GM21423 (cell line): ENCODE data around the gene CD9.
"Not testable (repeated sequence)": the region's sequence is repeated elsewhere in the genome, so short reads cannot be mapped to it uniquely, and the experiment has no call there.

ENCODE experiments used
- ATAC-seq: cut with Tn5 transposase; IDR thresholded peaks from one replicate; pipeline ENCODE4 v1.9.1; 2021; ENCODE audit warnings: mild to moderate bottlenecking, moderate library complexity; ENCODE audit not compliant: unreplicated experiment

Gene CD9

DNA sequence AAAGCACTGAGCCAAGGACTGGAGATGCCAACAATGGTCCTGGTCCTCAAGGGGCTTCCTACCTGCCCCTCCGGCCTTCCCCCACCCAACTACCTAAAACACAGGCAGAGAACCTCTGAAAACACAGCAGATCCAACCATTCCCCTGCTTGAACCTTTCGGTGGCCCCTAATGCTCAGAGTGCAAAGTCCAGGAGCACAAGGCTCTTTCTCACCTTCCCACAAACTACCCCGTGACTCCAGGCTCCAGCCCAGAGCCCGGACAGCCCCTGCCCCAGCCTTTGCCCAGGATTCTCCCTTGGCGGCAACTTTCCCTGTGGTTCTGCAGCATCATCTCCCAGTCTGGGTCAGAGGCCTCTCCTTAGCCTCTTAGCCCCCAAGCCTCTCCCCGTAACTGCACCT, 1.6 kb upstream of the CD9 start:
- ATAC-seq, result no peak

DNA sequence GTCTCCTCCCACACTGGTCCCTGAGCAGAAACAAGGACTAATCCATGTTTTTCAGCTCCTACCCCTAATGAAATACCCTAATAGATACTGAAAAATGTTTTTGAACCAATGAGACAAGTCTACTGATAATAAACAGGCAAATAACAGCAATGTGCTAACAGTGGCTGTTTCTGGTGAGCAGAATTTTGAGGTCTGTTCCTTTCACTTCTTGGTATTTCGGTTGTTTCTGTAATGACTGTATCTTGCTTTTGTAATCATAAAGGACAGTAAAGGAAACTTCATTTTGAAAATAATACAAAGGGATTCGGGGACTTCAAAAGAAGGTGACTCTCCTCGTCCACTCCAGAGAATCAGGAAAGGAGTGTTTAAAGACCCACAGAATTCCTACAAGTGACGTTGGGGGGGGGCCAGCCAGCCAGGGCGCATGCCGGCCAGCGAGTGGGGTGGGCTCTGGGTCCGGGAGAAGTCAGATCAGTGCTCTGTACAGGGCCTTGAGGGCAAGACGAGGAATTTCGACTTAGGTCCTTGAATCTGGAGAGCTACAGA, 1.1 kb upstream of the CD9 start:
- ATAC-seq, result no peak

DNA sequence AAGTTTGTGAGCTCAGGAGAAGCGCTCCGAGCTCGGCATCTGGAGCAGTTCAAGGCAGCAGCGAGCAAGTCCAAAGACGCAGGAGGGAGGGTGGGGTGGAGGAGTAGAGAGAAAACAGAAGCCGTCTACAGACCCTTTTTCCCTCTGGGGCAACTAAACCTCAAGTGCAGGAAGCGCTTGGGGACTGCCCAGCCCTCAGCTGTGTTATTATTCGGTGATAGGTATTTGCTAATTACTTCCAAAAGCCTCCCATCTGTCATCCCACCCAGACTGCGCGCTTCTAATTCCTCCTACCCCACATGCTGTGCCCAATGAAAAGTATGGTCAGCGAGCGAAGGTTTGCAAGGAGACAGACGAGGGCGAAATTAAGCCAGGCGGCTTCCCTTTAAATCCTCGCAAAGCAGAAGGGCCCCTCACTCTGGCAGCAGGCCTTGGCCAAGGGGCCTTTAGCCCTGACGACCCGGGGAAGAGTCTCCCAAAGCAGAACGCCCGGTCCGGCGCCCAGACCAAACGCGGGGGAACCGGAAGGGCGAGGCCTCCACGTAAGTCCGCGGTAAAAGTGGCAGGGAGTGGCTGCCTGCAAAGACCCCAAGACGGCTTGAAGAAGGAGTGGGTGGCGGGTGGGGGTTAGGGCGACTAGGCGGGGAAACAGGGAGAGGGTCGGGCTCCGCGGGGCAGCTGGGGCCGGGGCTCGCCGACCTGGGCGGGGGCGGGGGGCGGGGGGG, 507 bp upstream of the CD9 start:
- no peak for ATAC-seq

DNA sequence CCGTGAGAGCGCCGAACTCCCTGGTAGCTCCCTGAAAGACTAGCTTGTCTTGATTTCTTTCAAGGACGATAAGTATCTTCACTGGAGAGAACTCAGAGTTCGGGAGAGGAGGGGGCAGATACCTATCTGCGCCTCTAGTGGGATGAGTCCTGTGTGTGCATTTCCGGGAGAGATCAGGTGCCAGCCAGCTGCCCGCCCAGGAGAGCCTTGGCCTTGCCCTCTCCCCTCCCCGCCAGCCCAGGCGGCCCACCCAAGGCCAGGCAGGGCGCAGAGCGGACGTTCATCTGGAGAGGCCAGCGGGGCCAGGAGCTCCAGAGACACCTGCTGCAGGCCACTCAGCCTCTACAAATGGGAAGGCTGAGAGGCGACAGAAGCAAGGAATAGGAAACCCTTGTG, 1.0 kb downstream of the CD9 start:
- no peak for ATAC-seq

DNA sequence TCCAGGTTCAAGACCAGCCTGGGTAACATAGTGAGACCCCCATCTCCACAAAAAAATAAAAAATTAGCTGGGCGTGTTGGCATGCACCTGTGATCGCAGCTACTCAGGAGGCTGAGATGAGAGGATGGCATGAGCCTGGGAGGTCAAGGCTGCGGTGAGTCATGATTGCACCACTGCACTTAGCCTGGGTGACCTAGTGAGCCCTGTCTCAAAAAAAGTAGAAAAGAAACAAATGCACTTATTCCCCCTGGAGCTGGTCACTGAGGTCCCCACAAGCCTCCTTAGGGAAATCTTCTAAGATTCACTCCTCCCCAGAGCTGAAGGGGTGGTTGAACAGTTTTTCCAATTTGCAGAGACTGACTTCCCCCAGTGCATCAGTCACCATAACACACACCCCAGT, 1.6 kb downstream of the CD9 start:
- no peak for ATAC-seq

DNA sequence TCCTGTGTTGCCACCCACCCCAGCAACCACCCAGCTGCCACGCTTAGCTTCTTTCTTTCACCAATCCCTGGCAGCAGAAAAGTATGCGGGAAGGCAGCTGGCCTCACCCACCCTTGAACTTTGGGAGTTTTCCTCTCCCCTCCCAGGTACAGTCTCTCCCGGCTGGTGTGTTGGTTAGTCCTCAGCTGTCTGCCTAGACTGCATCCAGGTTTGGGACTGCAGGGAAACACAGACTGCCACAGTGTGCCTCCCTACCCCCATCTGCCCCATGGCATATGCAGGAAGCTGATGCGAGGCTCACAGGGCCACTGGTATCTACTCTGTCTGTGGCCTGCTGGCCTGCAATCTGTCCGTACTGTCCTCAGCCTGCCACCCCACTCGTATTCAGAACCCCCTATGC, 2.1 kb downstream of the CD9 start:
- no peak for ATAC-seq

DNA sequence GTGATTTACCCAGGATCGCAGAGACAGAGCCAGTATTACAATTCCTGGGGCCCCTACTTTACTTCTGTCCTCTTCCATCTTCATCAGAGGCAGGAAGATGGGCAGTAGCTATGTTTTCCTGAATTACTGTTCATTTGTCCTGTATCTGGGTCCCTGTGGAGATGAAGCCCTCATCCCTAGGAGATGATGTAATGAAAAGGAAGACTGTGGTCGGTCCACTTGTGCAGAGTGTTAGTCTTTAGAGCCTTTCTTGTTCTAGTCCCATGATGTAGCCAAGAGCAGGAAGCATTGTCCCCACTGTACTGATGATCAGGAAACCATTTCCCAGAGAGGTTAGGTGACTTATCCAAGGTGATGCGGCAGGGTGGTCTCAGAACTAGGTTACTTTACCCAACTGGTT, 2.6 kb downstream of the CD9 start:
- no peak for ATAC-seq

DNA sequence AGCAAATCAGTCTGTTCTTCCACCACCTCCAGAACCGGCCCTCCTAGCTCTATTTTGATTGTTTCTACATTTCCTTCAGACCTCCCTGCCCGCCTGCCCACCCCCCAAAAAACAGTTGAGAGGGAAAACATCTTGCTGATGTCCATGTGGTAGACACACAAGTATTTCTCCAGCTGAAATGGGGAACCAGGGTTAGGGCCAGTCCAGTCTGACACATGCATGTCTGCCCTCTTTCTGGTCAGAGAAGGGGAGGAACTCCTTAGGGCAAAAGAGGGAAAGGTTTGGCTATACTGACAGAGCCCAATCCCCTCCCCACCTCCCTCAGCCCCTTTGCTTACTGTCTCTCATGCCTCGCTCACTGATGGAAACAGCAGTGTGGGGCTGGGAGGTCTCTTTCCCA, 3.4 kb downstream of the CD9 start:
- ATAC-seq, result no peak

DNA sequence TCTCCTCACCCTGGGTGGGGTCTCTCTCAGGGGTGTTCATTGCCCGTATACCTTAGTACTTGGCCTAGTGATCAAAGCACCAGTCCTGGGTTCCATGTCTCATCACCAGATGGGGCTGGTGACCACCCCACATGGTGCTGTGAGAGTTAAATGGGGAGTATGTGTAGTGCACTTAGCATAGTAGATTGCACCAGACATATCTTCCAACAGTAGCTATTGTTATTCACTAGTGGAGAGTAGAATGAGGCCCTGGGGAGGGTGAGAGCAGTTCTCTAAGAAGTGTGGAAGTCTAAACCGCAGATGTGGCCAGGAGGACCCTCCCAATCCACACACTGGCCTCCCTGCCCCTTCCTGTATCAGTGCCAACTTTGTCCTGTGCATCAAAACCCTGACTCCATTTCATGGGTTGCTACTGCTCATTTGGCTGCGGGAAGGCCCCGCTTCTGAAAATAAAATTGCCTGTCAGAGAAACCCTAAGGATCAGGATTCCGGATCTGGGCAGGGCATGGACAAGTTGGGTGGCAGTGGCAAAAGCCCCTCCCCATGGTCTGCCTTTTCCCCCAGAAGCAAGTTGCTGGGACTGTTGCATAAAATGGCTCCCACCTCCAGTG, 4.4 kb downstream of the CD9 start:
- no peak for ATAC-seq

DNA sequence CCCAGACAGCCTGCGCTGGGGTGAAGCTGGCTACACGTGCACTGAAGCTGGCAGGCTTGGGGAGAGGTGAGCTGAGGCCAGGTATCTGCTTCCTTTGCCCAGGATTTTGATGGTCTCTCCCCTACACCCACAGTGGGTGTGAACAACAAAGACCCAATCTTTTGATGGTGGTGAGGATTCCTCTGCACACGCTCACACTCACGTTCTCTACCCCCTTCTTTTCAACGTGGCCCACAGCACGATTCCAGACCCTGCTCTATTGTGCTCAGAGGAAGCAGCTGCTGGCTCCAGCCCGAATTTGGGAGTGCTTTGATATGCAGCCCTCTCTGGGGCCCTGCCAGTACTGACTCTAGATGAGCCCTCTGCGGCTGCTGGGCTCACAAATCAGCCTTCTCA, 4.9 kb downstream of the CD9 start:
- no peak for ATAC-seq

DNA sequence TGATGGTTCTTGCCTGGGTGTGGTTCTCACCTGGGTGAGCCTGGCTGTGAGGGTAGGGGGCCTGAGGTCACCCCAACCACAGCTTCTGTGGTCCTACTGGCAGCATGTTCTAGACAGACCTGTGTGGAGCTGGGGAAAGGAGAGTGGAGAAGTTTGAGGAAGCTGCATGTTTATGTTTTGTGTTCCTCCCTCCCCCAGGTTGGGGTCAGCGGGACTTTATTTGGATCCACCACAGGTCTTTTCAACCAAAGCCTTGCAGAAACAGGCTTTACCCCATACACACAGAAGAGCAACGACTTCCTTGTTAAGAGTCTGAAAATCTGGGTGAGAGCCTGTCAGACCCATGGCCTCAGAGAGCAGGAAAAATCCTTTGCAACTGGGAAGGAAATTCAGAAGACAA, 5.6 kb downstream of the CD9 start:
- no peak for ATAC-seq

DNA sequence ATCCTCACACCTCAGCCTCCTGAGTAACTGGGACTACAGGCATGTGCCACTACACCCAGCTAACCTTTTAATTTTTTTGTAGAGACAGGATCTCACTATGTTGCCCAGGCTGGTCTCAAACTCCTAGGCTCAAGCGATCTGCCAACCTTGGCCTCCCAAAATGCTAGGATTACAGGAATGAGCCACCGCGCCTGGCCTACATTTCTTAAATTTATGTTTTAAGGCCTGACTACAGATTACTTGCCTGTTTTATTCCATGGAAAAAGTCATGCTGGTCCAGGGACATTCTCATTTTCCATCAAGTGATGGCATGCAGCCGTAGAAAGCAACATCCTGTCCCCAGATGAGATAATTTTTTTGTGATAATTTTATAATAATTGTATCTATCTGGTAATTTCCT, 6.1 kb downstream of the CD9 start:
- no peak for ATAC-seq

DNA sequence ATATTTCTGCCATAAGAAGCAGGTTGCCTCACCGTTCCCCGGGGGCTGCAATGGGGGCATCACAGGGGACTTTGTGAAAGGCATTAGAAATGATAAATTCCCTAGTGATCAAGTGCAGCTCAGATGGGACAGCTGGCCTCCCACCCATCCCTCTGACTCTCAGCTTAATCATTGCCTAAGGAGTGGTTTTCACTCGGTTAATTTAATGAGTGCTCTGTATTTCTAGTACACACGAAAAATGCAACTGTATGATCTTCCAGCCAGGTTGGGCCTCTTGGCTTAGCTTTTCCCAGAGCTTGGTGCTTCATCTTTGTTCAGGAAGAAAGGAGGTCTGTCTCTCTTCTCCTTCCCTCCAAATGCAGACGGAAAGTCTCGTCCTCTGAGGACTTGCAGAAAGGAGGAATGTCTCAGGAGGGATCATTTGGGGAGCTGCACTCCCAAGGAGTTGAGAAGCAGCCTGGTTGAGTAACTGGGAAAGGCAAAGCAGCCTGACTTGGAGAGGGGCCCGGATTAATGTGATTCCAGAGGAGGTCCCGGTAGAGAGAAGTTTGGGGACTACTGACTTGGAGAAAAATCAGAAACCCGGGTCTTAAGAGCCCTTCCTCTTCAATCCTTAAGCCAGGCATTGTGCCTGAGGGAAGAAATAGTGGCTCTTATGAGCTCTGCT, 7.2 kb downstream of the CD9 start:
- ATAC-seq, result no peak

DNA sequence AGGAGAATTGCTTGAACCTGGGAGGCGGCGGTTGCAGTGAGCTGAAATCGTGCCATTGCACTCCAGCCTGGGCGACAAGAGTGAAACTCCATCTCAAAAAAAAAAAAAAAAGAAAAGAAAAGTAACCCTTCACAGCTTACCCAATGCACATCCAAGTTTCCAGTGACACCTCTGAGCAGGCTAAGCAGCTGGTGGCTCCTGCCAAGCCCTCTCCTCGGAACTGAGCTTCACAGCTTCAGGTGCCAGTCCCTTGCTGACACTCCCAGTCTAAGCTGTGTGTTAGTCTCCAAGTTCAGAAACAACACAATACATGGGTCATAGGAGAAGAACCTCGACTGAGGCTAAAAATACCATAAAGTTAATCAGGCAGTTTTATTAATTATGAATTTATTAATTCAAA, 7.9 kb downstream of the CD9 start:
- ATAC-seq, result no peak

DNA sequence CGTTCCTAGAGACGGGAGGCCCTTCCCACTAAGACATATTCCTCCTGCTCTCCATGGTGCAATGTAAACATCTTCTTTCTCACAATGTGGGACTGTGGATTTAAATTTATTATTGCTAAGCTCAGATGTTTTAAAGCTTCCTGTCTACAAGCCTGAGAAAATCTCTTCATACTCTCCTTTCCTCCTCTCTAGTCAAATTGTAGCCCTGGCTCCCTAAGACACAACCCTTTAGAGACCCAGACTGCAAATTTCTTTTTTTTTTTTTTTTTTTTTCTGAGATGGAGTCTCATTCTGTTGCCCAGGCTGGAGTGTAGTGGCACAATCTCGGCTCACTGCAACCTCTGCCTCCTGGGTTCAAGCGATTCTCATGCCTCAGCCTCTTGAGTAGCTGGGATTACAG, 9.2 kb downstream of the CD9 start:
- not testable (repeated sequence) for ATAC-seq

DNA sequence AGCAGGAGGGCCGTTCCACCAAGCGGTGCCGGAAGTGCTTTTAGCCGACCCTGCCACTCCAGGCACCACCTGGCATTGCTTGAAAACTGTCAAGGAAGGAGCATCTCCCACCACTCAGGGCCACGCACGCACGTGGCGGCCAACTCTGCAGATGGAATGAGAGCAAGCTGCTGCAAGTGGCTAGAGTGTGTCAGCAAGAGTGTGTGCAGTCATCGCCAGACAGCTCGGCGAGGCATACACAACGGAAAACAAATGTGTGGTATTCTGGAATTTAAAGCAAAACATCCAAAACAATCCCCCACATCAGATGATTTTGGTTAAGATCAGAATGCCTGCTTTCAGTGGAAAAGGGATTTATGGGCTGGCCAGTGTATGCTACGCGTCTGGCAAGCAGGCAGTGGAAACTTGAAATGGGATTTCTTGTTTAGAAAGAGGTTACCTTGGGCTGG, 11.2 kb downstream of the CD9 start:
- no peak for ATAC-seq

DNA sequence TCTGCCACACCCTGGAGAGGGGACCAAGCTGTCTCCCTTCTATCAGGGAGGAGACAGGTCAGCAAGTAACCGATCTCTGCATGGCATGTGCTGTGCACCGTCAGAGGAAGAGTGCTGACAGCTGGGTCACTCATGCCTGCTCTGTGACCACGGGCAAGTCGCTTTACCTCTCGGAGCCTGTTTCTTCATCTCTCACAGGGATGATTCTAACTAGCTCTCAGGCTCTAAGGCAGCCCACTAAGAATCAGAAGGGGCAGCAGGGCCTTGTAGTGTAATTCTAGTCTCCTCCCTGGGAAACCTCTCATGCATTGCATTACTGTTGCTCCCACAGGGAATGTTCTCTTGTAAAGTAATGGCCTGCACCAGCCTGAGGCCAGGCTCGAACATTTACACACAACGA, 11.9 kb downstream of the CD9 start:
- no peak for ATAC-seq

DNA sequence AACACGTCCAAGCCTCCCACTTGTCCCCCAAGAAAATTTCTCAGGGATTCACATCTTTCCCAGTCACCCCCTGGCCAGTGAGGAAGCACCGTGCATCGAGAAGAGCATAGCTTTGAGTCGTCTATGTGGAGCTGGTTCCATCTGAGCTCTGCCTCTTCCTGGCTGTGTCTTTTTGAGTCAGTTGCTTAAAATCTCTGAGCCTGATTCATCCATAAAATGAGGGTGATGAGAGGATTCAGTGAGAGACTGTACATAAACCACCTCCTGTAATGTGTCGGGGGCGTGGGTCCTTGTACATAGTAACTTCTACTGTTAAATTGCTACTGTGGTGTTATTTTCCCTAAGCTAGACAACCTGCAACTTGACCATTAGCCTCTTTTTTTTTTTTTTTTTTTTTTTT, 13.8 kb downstream of the CD9 start:
- ATAC-seq, result no peak

DNA sequence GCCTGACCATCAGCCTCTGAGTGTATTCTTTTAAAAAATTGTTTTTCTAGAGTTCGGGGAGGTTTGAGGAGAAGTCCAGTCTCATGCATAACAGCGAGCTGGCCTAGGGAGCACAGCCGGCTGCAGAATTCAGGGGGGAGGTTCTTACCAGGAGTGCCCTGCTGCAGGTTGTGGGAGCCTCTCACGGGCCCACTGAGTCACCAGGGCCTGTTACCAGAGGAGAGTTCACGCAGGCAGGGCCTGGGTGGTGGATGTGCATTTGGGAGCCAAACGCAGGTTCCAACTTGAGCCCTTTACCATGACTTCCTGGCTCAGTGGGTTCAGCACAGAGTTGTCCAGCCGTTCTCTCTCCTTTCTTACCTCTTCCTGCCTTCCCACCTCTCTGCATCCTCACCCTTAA, 14.4 kb downstream of the CD9 start:
- no peak for ATAC-seq

DNA sequence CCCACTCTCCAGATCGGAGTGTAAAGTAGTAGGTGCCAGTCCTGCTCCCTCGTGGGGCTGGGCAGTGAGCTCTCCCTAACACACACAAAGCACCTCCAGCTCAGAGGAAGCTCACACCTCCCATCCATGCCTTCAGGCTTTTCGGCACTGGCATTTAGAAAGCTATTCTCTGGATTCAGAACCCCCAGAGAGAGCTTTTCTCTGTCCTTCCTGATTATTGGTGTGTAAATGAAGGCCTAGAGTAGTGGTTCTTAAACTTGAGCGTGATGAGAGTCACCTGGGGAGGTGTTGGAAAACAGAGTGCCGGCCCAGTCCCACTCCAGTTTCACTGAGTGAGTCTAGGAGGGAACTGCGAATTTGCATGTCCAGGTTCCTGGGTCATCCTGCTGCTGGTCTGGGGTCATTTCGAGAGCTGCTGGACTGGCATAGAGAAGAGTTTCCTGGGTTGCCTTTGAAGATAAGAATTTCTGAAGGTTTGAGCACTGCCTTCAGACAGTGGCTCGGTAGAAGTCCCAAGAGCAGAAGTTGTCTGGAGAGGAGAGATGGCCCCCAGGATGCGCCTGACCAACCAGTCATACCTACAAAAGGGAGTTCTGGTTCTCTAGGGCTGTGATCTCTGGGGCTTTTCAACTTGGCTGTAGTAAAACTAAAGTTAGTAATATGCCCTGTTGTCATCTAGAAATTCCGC, 15.1 kb downstream of the CD9 start:
- no peak for ATAC-seq

DNA sequence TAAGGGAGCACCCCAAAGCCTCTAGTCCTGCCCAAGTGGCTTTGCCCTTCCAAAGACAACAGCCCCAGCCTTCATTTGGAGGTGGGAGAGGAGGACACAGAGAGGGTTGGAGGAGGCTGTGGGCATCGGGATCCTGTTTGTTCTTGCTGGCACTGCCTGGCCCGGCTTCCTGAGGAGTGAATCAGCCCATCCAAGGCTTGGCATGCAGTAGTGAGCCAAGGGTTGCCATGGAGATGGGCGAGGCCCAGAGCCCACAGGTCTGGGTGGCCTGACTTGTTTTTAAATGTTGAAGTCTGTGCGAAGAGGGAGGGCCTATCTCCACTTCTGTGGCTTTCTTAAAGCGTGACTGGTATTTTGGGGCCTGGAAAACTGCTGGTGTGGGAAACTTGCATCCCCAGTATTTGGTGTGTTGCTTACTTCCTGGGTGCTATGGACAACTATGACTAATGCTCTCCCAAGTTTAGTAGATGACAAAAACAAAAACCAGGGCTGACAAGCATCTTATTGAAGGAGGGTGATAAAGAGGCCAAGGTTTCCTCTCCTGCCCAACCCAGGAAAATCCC, 15.8 kb downstream of the CD9 start:
- no peak for ATAC-seq
